Neural progenitor cell (in vitro differentiated cells): Measurements from ENCODE around the gene CSF3R.

Experiments
- EZH2phosphoT487 ChIP-seq: fragments of 200-600 bp; sonication (generic); IDR thresholded peaks from 2 replicates; pipeline ENCODE4 v1.6.1; 2017; ENCODE audit warnings: antibody characterized with exemption
- TF ChIP-seq, protein P1 (sequence below): fragments of 200-600 bp; sonication (generic); IDR thresholded peaks from 2 replicates; pipeline ENCODE4 v1.5.1; 2017; ENCODE audit warnings: antibody characterized with exemption, mild to moderate bottlenecking

DNA sequence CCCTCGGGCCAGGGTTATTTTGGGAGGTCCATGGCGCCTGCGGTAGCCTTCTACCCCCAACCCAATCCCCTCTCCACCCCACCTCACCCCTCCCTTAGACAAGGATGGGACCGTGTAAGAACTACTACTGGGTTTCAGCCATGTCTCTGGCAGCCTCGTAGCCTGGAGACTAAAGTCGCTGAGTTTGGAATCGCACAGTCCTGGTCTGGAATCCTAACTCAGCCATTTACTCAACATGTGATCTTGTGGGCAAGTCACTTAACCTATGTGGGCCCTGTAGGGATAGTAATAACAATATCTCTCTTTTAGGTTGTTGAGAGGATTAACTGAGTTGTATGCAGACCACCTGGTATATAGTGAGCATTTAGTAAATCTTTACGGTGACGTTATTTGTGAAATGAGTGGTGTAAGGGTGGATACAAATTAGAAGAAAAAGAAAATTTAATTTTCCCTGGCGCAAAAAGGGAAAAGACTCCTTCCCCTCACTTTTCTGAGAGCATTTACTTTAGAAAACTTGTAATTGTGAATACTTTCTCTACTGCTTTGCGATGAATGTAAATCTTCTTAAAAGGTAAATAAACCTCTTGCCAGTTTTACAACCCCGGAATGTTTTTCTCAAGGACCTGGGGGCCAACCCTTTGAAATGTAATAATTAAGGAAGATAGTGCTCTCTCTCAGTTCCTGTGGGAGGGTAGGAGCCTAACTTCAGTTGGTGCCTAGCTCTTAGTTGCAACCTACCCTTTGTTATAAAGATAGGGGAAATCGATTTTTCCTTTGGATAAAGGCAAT lies 17.9 kb downstream of the CSF3R start:
- TF ChIP-seq, protein P1, sequence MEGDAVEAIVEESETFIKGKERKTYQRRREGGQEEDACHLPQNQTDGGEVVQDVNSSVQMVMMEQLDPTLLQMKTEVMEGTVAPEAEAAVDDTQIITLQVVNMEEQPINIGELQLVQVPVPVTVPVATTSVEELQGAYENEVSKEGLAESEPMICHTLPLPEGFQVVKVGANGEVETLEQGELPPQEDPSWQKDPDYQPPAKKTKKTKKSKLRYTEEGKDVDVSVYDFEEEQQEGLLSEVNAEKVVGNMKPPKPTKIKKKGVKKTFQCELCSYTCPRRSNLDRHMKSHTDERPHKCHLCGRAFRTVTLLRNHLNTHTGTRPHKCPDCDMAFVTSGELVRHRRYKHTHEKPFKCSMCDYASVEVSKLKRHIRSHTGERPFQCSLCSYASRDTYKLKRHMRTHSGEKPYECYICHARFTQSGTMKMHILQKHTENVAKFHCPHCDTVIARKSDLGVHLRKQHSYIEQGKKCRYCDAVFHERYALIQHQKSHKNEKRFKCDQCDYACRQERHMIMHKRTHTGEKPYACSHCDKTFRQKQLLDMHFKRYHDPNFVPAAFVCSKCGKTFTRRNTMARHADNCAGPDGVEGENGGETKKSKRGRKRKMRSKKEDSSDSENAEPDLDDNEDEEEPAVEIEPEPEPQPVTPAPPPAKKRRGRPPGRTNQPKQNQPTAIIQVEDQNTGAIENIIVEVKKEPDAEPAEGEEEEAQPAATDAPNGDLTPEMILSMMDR: no peak
- TF ChIP-seq EZH2phosphoT487: no peak
